ENCODE data around the gene PINLYP. TPM values are rescaled to one million over a fixed set of nuclear protein-coding genes. Genes with fewer than 3 reads are reported as not detected.

PINLYP gene
- total and polyA plus RNA-seq, 9 of the 15 experiments (the other 6 are each of a cell fraction or from before 2014, with no cell fraction given): 1.00 to 6.7 (median 2.2) TPM

DNA sequence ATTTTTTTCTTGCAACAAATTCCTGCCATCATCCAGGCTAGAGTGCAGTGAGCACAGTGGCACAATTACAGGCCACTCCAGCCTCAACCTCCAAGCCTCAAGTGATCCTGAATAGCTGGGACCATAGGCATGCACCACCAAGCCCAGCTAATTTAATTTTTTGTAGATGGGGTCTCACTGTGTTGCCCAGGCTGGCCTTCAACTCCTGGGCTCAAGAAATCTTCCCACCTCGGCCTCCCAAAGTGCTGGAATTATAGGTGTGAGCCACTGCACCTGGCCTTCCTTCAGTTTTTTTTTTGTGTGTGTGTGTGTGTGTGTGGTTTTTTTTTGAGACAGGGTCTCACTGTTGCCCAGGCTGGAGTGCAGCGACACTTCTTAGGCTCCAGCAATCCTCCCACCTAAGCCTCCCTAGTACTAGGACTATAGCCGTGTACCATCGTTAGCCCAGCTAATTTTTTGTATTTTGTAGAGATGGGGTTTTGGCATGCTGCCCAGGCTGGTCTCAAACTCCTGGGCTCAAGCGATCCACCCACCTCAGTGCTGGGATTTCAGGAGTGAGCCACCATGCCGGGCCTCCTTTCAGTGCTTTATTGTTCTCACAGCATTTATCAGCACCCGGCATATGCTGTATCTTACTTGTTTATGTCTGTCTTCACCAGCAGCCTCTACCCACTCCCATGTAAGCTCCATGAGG is 30.4 kb downstream of the PINLYP start:
- peak overlapping the region in 1 of 2 experiments; percentile 38; a peak in 1 of 4 replicates for H3K9ac ChIP-seq (ENCODE audit: insufficient read depth in 1 of 2, low read depth in 2 of 2, low read length in 2 of 2)
- BruUV-seq (replicated peaks): no TSS peak
- intact Hi-C loops (cut with micrococcal nuclease) (no loop called here), in situ Hi-C loops (cut with MboI) (no loop called here)
- DNase-seq (ENCODE audit: extremely low read depth in 1 of 4, low spot score in 3 of 4) (peak in 1 of 4 experiments; percentile 59), ATAC-seq (peak; percentile 46), FAIRE-seq (peak; percentile 72)
- peaks cover 7% of the 10 kb centered on the region; the same call in 2 of the 3 replicates for H3K79me2 ChIP-seq (ENCODE audit: control insufficient read depth, insufficient read depth, low read length)
- ChIA-PET CTCF (ENCODE audit: low intra/inter-chr PET ratio) (no interaction called here), POLR2A (interaction anchor here (4.2 to 8.7 kb wide), 2 partner anchors 9 to 10 kb away, joined by 35 to 60 read pairs; partner anchors contain the start of genes IRGQ and ZNF576)
- peaks cover 20 to 21% of the 10 kb centered on the region in 2 experiments for H3K4me1 ChIP-seq (replicated peaks in 1 of 2; ENCODE audit: control insufficient read depth in 2 of 2, insufficient read depth in 2 of 2, low read length in 2 of 2)
- H3K36me3 ChIP-seq (ENCODE audit: control insufficient read depth, insufficient read depth, low read length): peaks cover 29% of the 10 kb centered on the region; the same call in 2 of the 3 replicates
- no peak overlapping the region for H3K4me2 ChIP-seq (ENCODE audit: insufficient read depth, low read length)
- 31% methylated on average over 7 of the region's 7 CpGs for WGBS (ENCODE audit: insufficient coverage, low coverage, missing lambda C conversion rate)
- H3K9me3 ChIP-seq (replicated peaks; ENCODE audit: control insufficient read depth, insufficient read depth, low read depth, low read length): no peaks in the 10 kb centered on the region
- no peaks in the 10 kb centered on the region for H4K20me1 ChIP-seq (replicated peaks; ENCODE audit: control insufficient read depth, insufficient read depth, low read length)
- peak overlapping the region; percentile 19; the same call in 1 of the 3 replicates for H3K27ac ChIP-seq (ENCODE audit: extremely low read depth, low read depth, low read length)
- H2AFZ ChIP-seq (ENCODE audit: low read depth, low read length): no peak overlapping the region
- no peaks in the 10 kb centered on the region for H3K27me3 ChIP-seq (ENCODE audit: control insufficient read depth in 2 of 2, insufficient read depth in 2 of 2, low read length in 2 of 2)
- no peak overlapping the region for H3K4me3 ChIP-seq
- peaks cover 5% of the 10 kb centered on the region for H3K9me1 ChIP-seq (ENCODE audit: control insufficient read depth, insufficient read depth, low read length)
- TF ChIP-seq MNT (conservative IDR thresholded peaks at IDR 0.05): 0 out of 4 replicates have a peak, but pooled peaks of 1 of the 2 experiments have one; percentile 11
- no peak for TF ChIP-seq ZC3H8 (IDR thresholded peaks at IDR 0.05)
- peak; percentile 33; the same call in 1 of the 2 replicates for TF ChIP-seq SUPT5H (IDR thresholded peaks at IDR 0.05)
- TF ChIP-seq NCOR1 (IDR thresholded peaks at IDR 0.05): peak; percentile 38; the same call in 1 of the 2 replicates
- no peak for TF ChIP-seq ZNF12 (CRISPR knock-in tag; IDR thresholded peaks at IDR 0.05)
- peak; percentile 70 for TF ChIP-seq CBFA2T3 (IDR thresholded peaks at IDR 0.05)
- TF ChIP-seq HMGXB4 (CRISPR knock-in tag; IDR thresholded peaks at IDR 0.05): no peak
- no peak for TF ChIP-seq RBBP5 (IDR thresholded peaks at IDR 0.05; ENCODE audit: borderline replicate concordance, insufficient read depth, low read length, poor library complexity, severe bottlenecking)
- TF ChIP-seq TBL1XR1 (IDR thresholded peaks at IDR 0.05; ENCODE audit: low read length in 2 of 2): no peak
- TF ChIP-seq TCF3 (CRISPR knock-in tag; IDR thresholded peaks at IDR 0.05): peak; percentile 43; the same call in 1 of the 2 replicates
- TF ChIP-seq EGR1 (conservative IDR thresholded peaks at IDR 0.05): peak; percentile 40
- no peak for TF ChIP-seq ETV5 (CRISPR knock-in tag; IDR thresholded peaks at IDR 0.05; ENCODE audit: low read depth)
- TF ChIP-seq SOX6 (IDR thresholded peaks at IDR 0.05): 0 out of 2 replicates have a peak, but pooled peaks have one; percentile 13
- TF ChIP-seq FOXM1 (IDR thresholded peaks at IDR 0.05; ENCODE audit: low read depth): no peak
- TF ChIP-seq FOXM1 (CRISPR knock-in tag; IDR thresholded peaks at IDR 0.05; ENCODE audit: low read depth): no peak
- TF ChIP-seq ARID1B (IDR thresholded peaks at IDR 0.05): peak; percentile 49; the same call in 1 of the 2 replicates
- TF ChIP-seq KDM1A (IDR thresholded peaks at IDR 0.05): peak; percentile 55 to 58; a peak in 2 of 4 replicates
- TF ChIP-seq MEIS2 (IDR thresholded peaks at IDR 0.05; ENCODE audit: partially characterized antibody): peak; percentile 37
- peak; percentile 44 for TF ChIP-seq TAL1 (IDR thresholded peaks at IDR 0.05)
- no peak for TF ChIP-seq KDM4B (IDR thresholded peaks at IDR 0.05; ENCODE audit: borderline replicate concordance in 2 of 2, low read depth in 1 of 2)
- peak; percentile 89 for TF ChIP-seq NFIC (IDR thresholded peaks at IDR 0.05)
- 0 out of 2 replicates have a peak, but pooled peaks have one; percentile 24 for TF ChIP-seq POLR2A (conservative IDR thresholded peaks at IDR 0.05)
- TF ChIP-seq ZKSCAN3 (CRISPR knock-in tag; IDR thresholded peaks at IDR 0.05): no peak

All from K562 (cell line).